ENCODE measurements around the gene TMEM201. TPM values are rescaled to one million over a fixed set of nuclear protein-coding genes. Genes with fewer than 3 reads are reported as not detected.
"Not testable (repeated sequence)": the region's sequence is repeated elsewhere in the genome, so short reads cannot be mapped to it uniquely, and the experiment has no call there.

TMEM201 gene
- total and polyA plus RNA-seq, 2 donors (not counting 3 experiments of a cell fraction or from before 2014, with no cell fraction given): 8.3 to 24.8 TPM

GRCh38 chr1:9559673-9560072 lies 29.0 kb upstream of the TMEM201 start:
- peaks cover 5 to 10% of the 10 kb centered on the region in 2 experiments for H3K36me3 ChIP-seq (ENCODE audit: control insufficient read depth in 2 of 2, extremely low read depth in 1 of 2, insufficient read depth in 2 of 2, low read length in 2 of 2)
- H3K79me2 ChIP-seq (ENCODE audit: control insufficient read depth, insufficient read depth, low read length): no peaks in the 10 kb centered on the region
- no peaks in the 10 kb centered on the region for H3K27me3 ChIP-seq (ENCODE audit: control insufficient read depth in 2 of 2, insufficient read depth in 2 of 2, low read length in 2 of 2)
- ChIA-PET CTCF (interaction anchor here (1.4 kb wide), 1 partner anchor 293 kb away, joined by 3 read pairs; no protein-coding TSS in a partner anchor), POLR2A (no interaction called here)
- H2AFZ ChIP-seq (ENCODE audit: low read depth, low read length): no peak overlapping the region
- no peak overlapping the region for H3K9ac ChIP-seq (replicated peaks; ENCODE audit: extremely low read depth, insufficient read depth, low read length)
- intact Hi-C loops (cut with micrococcal nuclease) (no loop called here), dilution Hi-C loops (cut with MboI; ENCODE audit: extremely low pct_ligation_motif_present, low sequenced_read_pairs) (no loop called here)
- no peak overlapping the region for H3K4me3 ChIP-seq (replicated peaks in 1 of 3; ENCODE audit: insufficient read depth in 1 of 3, low read depth in 1 of 3, low read length in 3 of 3)
- no TSS peak for BruUV-seq (replicated peaks)
- no peak overlapping the region for H3K27ac ChIP-seq (ENCODE audit: insufficient read depth, low read depth, low read length)
- TF ChIP-seq GATA2 (IDR thresholded peaks at IDR 0.05; ENCODE audit: insufficient read depth, insufficient read length, low read depth, low read length): no peak
- no peak for TF ChIP-seq MAX (IDR thresholded peaks at IDR 0.05; ENCODE audit: insufficient read depth, insufficient read length)
- TF ChIP-seq POLR2AphosphoS5 (IDR thresholded peaks at IDR 0.05; ENCODE audit: insufficient read depth, low read depth, low read length): no peak
- TF ChIP-seq FOS (IDR thresholded peaks at IDR 0.05; ENCODE audit: borderline replicate concordance, insufficient read depth, low read length): no peak
- TF ChIP-seq POLR2A (IDR thresholded peaks at IDR 0.05; ENCODE audit: low read depth, low read length): no peak
- no peak for TF ChIP-seq CTCF (IDR thresholded peaks at IDR 0.05; ENCODE audit: extremely low read depth in 1 of 2, insufficient read depth in 1 of 2, low read depth in 1 of 2, low read length in 2 of 2)
- no peak for TF ChIP-seq MYC (IDR thresholded peaks at IDR 0.05; ENCODE audit: low read depth, low read length)
- TF ChIP-seq EZH2 (IDR thresholded peaks at IDR 0.05; ENCODE audit: borderline replicate concordance, low read depth, low read length, severe bottlenecking): no peak
- TF ChIP-seq JUN (IDR thresholded peaks at IDR 0.05; ENCODE audit: borderline replicate concordance, insufficient read depth, insufficient read length, low read depth): no peak
- H3K4me2 ChIP-seq (ENCODE audit: insufficient read depth, low read length): no peak overlapping the region
- no peaks in the 10 kb centered on the region for H3K9me3 ChIP-seq (replicated peaks; ENCODE audit: control insufficient read depth, insufficient read depth, low read length)
- FAIRE-seq (no peak), DNase-seq (ENCODE audit: low read depth, low spot score) (no peak)
- H4K20me1 ChIP-seq (replicated peaks; ENCODE audit: control insufficient read depth, extremely low read depth, insufficient read depth, low read length): no peaks in the 10 kb centered on the region
- no peaks in the 10 kb centered on the region for H3K9me1 ChIP-seq (replicated peaks; ENCODE audit: control insufficient read depth, extremely low read depth, insufficient read depth, low read length)
- H3K4me1 ChIP-seq (ENCODE audit: control insufficient read depth, extremely low read depth, insufficient read depth, low read length): peaks cover 7% of the 10 kb centered on the region

DNA sequence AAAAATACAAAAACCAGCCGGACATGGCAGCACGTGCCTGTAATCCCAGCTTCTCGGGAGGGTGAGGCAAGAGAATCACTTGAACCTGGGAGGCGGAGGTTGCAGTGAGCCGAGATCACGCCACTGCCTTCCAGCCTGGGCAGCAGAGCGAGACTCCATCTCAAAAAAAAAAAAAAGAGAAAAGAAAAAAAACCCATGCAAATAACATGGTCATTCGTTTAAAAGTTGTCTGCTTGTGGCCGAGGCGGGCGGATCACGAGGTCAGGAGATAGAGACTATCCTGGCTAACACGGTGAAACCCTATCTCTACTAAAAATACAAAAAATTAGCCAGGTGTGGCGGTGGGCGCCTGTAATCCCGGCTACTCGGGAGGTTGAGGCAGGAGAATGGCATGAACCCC lies 28.6 kb upstream of the TMEM201 start:
- H3K27me3 ChIP-seq (ENCODE audit: control insufficient read depth in 2 of 2, insufficient read depth in 2 of 2, low read length in 2 of 2); intact Hi-C loops (cut with micrococcal nuclease); H3K79me2 ChIP-seq (ENCODE audit: control insufficient read depth, insufficient read depth, low read length); H3K4me1 ChIP-seq (ENCODE audit: control insufficient read depth, extremely low read depth, insufficient read depth, low read length); DNase-seq (ENCODE audit: low read depth, low spot score); H3K9me3 ChIP-seq (replicated peaks; ENCODE audit: control insufficient read depth, insufficient read depth, low read length); H4K20me1 ChIP-seq (replicated peaks; ENCODE audit: control insufficient read depth, extremely low read depth, insufficient read depth, low read length); BruUV-seq (replicated peaks); H3K4me3 ChIP-seq (replicated peaks in 1 of 3; ENCODE audit: insufficient read depth in 1 of 3, low read depth in 1 of 3, low read length in 3 of 3); H3K9ac ChIP-seq (replicated peaks; ENCODE audit: extremely low read depth, insufficient read depth, low read length); POLR2A ChIA-PET; H3K27ac ChIP-seq (ENCODE audit: insufficient read depth, low read depth, low read length); FAIRE-seq; H2AFZ ChIP-seq (ENCODE audit: low read depth, low read length); dilution Hi-C loops (cut with MboI; ENCODE audit: extremely low pct_ligation_motif_present, low sequenced_read_pairs); H3K4me2 ChIP-seq (ENCODE audit: insufficient read depth, low read length); H3K9me1 ChIP-seq (replicated peaks; ENCODE audit: control insufficient read depth, extremely low read depth, insufficient read depth, low read length): not testable (repeated sequence)
- H3K36me3 ChIP-seq (ENCODE audit: control insufficient read depth in 2 of 2, extremely low read depth in 1 of 2, insufficient read depth in 2 of 2, low read length in 2 of 2): peaks cover 4 to 10% of the 10 kb centered on the region in 2 experiments
- CTCF ChIA-PET: interaction anchor here (1.4 kb wide), 1 partner anchor 293 kb away, joined by 3 read pairs; no protein-coding TSS in a partner anchor
